HFF-Myc (cell line): Measurements from ENCODE around the gene MPHOSPH9.

Experiments
- DNase-seq: peaks from one replicate; pipeline ENCODE4 v3.0.0-alpha.2; 2011; ENCODE audit warnings: low read depth; ENCODE audit errors: extremely low read depth
- H3K4me3 ChIP-seq: replicated peaks from 2 replicates; pipeline ENCODE4 v1.5.1; 2011; ENCODE audit warnings: low read depth, mild to moderate bottlenecking, control low read depth, low read length
- TF ChIP-seq, protein P1 (sequence below): IDR thresholded peaks from 2 replicates; pipeline ENCODE4 v1.5.1; 2012; ENCODE audit warnings: mild to moderate bottlenecking, low read depth, low read length, control low read depth; ENCODE audit errors: missing control alignments

Gene MPHOSPH9

DNA sequence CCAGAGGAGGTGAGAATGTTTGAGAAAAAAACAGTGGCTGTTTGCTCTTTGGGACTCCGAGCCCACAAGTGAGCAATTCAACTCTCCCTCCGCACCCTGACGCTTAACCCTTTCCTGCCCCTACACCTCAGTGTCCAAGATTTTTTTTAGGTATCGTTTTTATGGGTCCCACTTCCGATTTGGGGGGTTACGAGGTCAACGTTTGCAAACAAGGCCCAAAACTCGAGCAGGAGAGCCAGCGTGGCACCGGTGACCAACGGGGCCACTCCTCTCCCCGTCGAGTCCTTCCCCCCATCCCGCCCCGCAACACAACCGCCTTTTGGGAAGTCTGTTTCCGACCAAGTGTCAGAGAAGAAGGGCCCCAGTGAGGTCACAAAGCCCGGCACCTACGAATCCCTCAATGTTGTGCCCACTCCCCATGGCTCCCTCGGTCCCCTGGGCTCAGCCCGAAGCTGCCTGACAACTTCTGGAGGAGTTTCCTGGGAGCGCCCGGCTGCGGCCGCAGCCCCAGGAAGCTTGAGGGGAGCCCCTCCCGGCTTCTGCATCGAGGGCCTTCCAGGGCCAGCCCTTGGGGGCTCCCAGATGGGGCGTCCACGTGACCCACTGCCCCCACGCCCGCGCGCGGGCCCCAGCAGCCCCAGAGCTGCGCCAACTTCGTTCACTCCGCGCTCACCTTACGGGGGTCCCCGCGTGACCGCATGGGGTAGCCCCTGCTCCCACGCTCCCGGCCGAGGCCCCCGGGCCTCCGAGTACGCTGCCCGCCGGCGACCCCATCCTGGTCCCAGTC, 37.5 kb upstream of the MPHOSPH9 start:
- H3K4me3 ChIP-seq, result peak overlapping the region; percentile 80
- TF ChIP-seq, protein P1, sequence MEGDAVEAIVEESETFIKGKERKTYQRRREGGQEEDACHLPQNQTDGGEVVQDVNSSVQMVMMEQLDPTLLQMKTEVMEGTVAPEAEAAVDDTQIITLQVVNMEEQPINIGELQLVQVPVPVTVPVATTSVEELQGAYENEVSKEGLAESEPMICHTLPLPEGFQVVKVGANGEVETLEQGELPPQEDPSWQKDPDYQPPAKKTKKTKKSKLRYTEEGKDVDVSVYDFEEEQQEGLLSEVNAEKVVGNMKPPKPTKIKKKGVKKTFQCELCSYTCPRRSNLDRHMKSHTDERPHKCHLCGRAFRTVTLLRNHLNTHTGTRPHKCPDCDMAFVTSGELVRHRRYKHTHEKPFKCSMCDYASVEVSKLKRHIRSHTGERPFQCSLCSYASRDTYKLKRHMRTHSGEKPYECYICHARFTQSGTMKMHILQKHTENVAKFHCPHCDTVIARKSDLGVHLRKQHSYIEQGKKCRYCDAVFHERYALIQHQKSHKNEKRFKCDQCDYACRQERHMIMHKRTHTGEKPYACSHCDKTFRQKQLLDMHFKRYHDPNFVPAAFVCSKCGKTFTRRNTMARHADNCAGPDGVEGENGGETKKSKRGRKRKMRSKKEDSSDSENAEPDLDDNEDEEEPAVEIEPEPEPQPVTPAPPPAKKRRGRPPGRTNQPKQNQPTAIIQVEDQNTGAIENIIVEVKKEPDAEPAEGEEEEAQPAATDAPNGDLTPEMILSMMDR, result no peak
- no peak for DNase-seq

DNA sequence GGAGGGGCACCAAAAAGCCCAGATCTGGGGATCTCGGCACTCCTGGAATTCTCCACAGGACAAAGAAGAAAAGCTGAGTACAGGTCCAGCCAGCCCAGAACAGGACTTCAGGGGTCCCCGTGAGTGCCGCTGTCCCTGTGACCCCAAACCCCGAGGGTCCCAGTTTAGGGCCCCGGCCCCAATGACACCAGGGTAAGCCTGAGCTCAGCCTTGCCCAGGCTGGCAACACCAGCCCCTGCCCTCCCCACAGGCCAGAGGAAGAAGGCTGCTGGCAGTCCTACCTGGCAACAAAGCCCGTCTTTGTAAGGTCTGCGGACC, 36.9 kb upstream of the MPHOSPH9 start:
- H3K4me3 ChIP-seq, result peak overlapping the region; percentile 80
- no peak for DNase-seq
- TF ChIP-seq, protein P1, result no peak

DNA sequence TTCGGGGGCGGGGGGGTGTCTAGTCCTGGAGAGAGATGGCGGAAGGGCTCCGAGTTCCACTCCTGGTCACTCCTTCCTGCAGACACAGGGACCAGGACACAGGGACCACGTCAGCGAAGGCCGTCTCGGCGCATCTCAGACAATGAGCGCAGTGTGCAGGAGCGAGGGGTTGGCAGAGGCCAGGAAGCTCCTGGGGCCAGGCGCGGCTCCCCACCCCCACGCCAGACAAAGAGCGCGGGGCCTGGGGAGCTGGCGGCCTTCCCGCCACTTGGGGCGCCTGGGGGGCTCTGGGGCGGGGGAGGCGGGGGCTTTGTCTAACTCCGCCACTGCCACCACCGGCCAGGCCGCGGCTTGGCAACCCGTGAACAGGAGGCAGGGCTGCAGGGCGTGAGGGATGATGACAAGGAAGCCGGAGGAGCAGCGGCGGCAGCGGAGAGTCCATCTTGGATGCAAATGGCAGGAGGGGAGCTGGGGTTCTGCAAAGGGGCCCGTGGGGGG, 36.5 kb upstream of the MPHOSPH9 start:
- H3K4me3 ChIP-seq, result peak overlapping the region; percentile 80
- TF ChIP-seq, protein P1, result no peak
- DNase-seq, result no peak

DNA sequence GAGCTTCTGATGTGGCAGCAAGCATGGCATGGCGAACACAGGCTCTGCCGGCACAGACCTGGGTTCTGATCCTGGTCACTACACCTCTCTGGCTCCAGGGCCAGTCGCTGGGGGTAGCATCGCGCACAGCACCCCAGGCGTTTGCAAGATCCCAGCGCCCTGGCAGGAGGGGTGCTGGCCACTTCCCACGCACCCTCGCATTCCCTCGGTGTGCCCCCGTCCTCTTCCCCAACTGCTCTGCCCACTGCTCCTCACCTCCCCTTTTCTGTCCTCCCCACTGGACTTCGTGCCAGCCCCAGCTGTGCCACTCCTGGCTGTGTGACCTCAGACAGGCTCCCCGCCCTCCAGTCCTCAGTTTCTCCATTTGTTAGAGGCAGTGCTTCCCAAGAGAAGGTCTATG, 35.9 kb upstream of the MPHOSPH9 start:
- no peak for DNase-seq
- H3K4me3 ChIP-seq, result peak overlapping the region; percentile 80
- TF ChIP-seq, protein P1, result no peak

DNA sequence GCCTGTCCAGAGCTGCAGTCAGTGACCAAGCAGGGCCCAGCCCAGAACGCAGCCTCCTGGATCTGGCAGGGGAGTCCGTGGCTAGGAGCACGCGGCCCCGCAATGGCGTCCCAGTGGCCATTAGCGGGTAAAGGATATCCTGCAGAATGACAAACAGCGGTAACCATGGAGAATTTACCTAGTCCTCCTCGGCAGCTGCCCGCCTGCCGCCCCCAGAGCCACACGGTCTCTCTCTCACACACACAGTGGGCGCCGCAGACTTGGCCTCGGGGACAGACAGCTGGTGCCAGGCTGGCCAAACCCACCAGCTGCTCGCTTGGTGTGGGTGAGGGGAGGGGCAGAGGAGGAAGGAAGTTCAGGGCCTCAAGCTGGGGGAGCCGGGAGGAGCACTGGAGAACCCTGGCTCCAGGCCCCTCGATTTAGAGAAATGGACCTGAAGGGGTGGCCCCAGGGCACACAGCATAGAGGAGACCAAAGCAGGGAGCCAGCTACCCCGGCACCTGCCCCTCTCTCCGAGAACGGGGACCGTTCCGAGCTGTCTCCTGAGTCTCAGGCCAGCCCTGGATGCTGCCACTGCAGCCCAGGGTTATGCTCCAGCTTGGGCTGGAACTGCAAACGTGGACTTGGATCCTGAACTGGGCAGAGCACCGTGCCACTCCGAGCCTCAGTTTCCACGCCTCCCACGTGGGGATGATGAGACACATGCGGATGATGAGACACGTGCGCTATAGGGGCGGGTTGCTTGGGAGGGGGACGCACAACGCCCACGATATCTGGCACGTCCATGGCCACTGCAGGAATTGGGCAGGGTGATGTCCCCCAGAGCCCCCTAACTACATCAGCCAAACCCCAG, 35.3 kb upstream of the MPHOSPH9 start:
- H3K4me3 ChIP-seq, result peak overlapping the region; percentile 80; the same call in 1 of the 2 replicates
- TF ChIP-seq, protein P1, result no peak
- DNase-seq, result no peak

DNA sequence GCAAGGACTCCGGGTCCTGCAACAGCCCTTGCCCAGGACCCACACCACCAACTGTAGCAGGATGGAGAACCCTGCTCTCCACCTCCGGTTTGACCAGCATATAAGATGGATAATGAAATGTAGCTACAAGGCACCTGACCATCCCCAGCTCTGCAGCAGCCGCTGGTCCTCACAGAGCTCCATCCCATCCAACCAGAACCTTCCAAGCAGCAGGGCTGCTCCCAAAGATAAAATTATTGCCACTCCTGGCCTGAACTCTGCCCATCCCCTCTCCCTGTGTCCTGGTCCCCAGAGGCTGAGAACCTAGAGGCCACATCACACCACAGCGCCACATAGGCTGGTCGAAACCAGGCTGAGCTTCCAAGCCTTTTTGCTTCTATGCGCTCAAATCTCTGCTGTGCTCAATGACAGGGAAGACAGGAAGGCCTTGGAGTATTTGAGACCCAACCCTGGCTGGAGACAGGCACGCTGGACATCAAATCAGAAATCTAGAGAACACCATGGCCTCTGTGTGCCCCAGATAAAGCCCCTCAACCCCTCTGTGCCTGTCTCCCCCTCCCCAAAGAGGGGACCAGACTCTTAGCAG, 34.5 kb upstream of the MPHOSPH9 start:
- no peak for DNase-seq
- H3K4me3 ChIP-seq, result no peak overlapping the region
- TF ChIP-seq, protein P1, result no peak
